Measurements from ENCODE around the gene CACNG4.

CACNG4 gene

GRCh38 chr17:67044016-67044772 is 79.7 kb downstream of the CACNG4 start, which contains the start of gene CACNG1:
TSS of gene CACNG1 (plus strand) at chr17:67044554. CDS start at chr17:67044661, 107 bp downstream.
- DNase-seq, result no peak

DNA sequence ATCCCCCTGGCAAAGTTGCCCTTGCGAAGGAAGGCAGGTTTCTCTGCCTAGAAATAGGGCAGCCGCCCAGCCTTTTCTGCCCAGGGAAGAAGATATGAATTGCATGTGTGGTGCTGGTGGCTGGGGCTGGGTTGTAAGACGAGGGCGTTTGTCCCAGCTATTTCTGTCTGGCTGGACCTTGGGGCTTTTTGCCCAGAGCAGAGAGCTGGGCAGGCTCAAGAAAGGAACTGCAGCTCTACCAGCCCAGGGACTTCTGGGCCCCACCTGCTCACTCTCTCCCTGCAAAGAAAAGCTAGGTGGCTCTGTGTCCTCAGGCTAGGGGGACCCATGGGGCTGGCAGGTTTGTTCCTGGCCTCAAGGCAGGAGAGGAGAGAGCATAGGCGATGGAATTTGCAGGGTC is 80.4 kb downstream of the CACNG4 start:
- no peak for DNase-seq

DNA sequence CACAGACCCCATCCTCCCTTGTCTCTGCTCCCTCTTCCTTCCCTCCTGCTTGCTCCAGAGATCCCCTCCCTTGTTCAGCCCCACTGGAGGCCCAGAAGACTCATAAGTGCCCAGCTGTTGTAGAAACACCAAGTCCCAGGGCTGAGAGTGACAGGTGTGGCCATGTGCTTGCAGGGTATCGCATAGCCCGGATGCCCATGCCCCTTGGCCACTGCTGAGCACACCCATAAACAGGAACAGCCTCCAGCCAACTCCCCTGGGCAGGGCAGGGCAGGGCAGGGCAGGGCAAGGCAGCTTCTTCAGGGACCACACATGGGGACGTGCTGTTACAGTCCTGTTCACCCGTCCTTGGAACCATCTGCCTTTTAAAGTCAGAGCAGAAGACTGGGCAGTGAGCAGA is 81.9 kb downstream of the CACNG4 start:
- DNase-seq, result no peak

DNA sequence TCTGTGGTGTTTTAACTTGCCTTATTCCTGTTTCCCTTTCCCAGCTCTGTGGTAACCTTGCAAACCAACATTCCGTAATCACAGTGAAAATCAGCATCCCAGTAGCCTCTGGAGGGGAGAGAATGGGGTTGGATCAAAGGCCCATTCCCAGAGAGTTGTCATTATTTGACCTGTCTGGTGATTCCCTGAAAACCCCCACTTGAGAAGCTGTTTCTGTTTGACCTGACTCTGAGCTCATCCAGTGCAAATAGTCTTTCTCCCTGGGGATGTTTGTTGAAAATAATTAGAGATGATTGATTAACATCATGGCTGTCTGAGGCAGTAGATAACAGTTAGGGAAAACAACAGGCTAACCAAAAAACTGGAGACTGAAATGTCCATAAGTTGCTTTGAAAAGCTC is 82.9 kb downstream of the CACNG4 start:
- no peak for DNase-seq

DNA sequence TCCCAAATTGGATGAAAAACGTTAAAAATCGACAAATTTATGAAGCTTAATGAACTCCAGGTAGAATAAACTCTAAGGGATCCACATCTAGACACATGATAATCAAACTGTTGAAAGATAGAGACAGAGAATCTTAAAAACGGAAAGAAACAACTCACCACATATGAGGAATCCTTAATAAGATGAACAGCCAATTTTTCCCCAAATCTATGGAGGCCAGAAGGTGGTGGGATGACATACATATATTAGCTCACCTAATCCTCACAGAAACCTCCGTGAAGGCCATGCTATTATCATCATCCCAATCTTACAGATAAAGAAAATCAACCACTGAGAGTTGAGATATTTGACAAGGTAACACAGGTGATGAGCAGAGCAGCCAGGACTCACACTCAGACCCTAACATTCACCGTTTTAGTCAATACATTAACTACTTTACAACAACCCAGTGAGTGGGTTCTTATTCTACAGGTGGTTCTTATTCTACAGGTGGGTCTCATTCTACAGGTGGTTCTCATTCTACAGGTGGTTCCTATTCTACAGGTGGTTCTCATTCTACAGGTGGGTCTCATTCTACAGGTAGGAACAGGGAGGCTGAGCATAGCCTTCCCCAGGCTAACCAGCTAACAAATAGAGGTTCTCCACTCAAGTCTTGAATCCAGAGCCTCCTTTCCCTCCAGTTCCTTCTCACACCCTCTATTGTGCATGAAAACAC is 84.7 kb downstream of the CACNG4 start:
- DNase-seq, result no peak

DNA sequence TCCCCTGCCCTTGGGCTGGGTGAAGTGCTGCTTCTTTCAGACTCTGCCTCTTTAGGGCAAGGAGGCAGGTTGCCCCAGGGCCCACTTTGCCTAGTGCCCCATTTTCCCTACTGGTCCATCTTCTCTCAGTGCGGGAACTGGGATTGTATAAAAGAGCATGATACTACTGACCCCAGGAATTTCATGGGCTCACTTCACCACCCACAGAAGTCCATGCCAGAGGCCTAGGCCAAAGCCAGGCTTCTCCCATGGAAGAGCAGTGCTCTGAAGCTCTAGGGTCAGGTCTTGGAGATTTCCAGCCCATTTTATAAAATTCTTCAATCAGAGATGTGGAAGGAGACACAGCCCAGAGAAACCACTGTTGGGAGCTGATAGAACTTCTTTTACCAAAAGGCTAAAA is 85.6 kb downstream of the CACNG4 start:
- no peak for DNase-seq

DNA sequence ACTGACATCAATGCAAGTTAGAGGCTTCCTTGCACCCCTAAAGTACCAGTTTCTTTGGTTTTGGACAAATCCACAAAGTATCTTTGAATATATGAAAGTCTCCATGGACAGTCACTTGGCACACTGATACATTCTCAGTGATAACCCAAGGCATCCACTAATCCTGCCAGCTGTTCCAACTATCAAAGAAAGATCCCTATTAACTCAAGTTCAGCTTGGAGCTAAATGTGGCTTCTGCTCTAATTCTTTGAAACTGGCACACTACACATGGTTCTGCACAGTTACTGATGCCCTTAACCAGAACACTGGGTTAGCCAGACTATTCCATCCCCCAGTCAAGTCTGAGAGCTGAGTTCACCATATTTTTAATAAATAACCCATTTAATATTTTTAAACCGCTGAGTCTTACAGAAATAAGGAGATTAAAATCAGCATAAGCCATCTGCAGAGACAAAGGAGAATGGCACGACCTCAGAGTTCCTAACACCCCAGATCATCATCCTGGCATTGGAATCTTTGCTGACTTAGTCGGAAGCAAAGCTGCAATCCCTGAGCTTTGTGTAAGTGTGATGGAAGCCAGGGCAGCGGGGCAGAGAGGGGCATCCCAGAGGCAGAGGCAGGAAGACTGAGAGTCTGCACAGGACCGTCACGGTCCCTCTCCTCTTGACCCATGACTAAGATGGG is 86.1 kb downstream of the CACNG4 start:
- DNase-seq, result no peak

- no peak for DNase-seq
These were observed 86.6 kb downstream of the CACNG4 start for GRCh38 chr17:67051155-67051538.

DNA sequence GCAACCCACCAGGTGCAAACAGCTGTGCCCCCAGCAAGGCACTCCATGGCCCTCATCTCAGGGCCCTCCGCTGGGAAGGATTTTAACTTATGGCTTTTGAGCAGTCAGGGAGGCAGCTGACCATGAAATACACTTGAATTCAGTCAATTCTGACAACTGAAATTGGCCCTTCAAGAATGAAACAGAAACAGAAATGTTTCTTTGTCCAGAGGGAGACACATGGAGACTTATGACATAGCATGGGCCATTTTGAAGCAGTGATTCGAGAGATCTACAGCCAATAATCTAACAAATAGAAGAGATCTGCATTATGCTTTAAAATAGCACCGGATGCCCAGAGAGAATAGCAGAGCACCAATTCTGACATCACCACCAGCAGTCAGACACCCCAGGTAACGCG is 87.3 kb downstream of the CACNG4 start:
- no peak for DNase-seq

GRCh38 chr17:67052720-67053437 is 88.4 kb downstream of the CACNG4 start:
- no peak for DNase-seq

GRCh38 chr17:67053438-67054000 is 89.0 kb downstream of the CACNG4 start:
- no peak for DNase-seq

- no peak for DNase-seq
These were observed 89.6 kb downstream of the CACNG4 start for GRCh38 chr17:67054011-67054591.

DNA sequence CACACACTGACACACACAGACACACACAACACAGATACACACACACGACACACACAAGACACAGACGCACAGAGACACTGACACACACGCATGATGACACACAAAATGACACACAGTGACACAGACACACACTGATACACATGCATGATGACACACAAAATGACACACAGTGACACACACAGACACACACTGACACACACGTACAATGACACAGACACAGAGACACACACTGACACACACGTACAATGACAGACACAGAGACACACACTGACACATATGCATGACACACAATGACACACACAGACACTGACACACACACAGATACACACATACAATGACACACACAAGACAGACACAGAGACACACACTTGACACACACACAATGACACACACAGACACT is 90.1 kb downstream of the CACNG4 start:
- DNase-seq, result no peak

- no peak for DNase-seq
These were observed 90.5 kb downstream of the CACNG4 start for GRCh38 chr17:67055041-67055443.

- DNase-seq, result no peak
These were observed 91.6 kb downstream of the CACNG4 start for GRCh38 chr17:67055811-67056745.

- no peak for DNase-seq
These were observed 92.4 kb downstream of the CACNG4 start for GRCh38 chr17:67056746-67057490.

- no peak for DNase-seq
These were observed 93.5 kb downstream of the CACNG4 start for GRCh38 chr17:67058036-67058435.

DNA sequence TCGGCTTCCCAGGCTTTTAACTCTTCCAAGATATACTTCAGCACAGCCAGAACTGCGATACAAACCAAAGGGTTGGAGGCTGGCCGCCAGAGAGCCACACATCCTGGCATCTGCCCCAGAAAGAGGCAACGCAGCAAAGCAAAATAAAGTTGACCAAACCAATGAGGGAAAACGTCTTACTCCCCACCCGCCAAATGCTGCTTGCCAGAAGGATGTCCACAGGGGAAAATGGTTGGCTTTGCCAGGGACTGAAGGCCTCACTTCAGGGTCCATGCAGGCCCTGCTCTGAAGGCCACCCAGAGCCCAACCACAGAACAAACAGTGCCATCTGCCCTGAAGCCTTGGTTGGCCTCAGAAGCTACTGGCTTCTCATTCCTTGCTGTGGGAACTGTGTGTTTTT is 94.9 kb downstream of the CACNG4 start:
- DNase-seq, result no peak

GRCh38 chr17:67063141-67063540 is 98.6 kb downstream of the CACNG4 start:
- DNase-seq, result no peak

DNA sequence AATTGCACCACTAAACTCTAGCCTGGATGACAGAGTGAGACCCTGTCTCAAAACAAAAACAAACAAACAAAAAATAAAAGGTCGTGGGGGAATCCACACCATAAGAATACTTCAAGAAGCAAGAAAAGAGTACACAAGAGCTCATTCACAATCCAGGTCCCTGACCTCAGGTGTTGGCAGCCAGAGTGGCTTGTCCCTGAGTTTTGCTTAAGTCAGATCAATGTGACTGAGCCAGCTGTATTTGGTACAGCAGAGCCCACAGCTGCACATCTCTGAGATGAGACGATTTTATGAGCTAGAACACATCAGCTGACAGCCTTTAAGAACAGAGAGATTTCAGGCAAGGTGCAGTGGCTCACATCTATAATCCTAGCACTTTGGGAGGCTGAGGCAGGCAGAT is 102.2 kb downstream of the CACNG4 start:
- DNase-seq, result no peak
